HG03175 (cell line): ENCODE results near the gene DDR2.

Experiments
- ATAC-seq: cut with Tn5 transposase; IDR thresholded peaks from one replicate; pipeline ENCODE4 v1.9.1; 2021; ENCODE audit warnings: mild to moderate bottlenecking, moderate library complexity; ENCODE audit not compliant: unreplicated experiment

Gene DDR2

GRCh38 chr1:162694911-162695310, 62.6 kb downstream of the DDR2 start:
- ATAC-seq = no peak

- ATAC-seq = no peak
Measured at GRCh38 chr1:162695687-162696086, 63.4 kb downstream of the DDR2 start.

- no peak for ATAC-seq
Measured at GRCh38 chr1:162696286-162696862, 64.1 kb downstream of the DDR2 start.

GRCh38 chr1:162697140-162697895, 65.1 kb downstream of the DDR2 start:
- no peak for ATAC-seq

- ATAC-seq = no peak
Measured at GRCh38 chr1:162699366-162699765, 67.1 kb downstream of the DDR2 start.

- no peak for ATAC-seq
Measured at GRCh38 chr1:162700131-162700530, 67.9 kb downstream of the DDR2 start.

DNA sequence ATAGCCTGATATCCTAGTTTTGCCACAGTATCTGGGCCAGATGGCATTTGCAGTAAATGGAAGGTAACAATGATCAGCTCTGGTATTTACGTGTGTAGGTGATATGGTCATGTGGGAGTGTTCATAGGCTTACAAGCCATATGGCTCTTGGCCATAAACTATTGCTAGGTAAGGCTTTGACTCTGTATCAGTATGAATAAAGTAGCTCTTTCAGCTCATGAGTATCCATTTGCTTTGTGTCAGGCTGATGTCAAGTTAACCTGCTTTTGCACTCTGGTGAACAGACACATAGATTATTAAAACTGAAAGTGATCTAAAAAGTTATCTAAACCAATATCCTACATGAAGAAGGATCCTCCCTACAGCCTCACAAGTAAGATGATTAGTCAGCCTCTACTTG, 69.0 kb downstream of the DDR2 start:
- no peak for ATAC-seq

DNA sequence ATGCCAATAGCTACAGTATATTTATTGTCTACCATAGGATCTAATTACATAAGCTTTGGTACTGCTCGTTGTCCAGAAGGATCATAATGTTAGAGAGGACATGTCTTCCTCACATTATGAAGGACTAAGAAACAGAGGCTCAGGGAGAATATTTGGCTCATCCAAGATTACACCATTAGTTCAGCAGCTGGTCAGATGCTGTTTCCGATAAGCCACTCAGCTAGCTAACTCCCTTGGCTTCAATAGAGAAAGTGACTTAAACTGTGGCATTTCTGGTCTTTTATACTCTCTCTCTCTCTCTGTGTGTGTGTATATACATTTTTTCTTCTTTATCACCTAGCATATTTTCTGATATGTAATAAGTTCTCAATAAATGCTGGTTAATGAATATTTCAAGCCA, 70.4 kb downstream of the DDR2 start:
- no peak for ATAC-seq

DNA sequence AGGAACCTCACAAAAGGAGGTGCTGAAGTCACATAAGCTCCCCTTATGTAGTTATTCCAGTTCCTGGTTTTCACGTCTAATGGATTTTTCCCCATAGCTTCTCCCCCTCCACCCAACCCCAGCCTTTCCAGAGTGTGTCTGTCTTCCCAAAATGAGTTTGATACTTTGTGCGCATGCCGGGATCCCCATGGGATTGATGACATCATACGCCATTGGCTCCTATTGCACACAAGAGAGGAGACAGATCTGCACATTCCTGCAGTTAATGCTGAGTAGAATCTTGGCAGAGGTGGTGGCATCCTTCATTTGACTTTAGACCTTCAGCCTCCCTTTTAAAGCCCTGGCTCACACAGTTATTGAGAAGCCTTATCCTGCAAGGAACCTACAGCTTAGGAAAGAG, 71.4 kb downstream of the DDR2 start:
- ATAC-seq = no peak

DNA sequence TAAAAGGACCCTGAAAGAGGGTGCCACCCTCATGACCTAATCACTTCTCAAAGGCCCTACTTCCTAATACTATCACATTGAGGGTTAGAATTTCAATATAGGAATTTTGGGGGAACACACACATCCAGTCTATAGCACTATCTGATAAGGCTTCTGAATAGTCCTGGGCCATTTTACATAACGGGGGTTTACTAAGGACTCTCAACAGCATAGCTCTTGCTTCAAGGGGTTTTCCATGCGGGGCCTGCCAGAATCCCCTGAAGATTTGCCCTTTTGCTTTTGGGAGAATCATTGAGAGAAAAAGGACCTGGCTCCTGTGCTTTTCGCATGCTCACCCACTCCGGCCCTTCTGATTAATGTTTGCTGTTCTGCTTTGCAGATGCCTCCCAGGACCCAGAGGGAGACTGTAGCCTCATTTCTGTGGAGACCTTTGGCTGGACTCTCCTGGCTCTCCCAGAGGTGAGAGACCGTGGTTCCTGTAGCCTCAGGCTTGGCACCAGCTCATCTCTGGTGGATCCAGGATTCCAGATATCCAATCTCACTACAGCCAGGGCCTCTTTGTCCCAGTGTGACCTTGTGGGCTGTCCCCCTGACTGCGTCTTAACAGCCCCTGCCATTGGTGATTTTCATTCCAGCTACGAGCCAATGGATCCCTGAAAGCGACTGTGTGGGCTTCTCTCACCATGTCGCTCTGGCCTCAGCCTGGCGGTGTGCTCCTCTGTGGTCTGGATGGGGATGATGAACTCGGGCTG, 72.6 kb downstream of the DDR2 start:
- ATAC-seq = no peak

DNA sequence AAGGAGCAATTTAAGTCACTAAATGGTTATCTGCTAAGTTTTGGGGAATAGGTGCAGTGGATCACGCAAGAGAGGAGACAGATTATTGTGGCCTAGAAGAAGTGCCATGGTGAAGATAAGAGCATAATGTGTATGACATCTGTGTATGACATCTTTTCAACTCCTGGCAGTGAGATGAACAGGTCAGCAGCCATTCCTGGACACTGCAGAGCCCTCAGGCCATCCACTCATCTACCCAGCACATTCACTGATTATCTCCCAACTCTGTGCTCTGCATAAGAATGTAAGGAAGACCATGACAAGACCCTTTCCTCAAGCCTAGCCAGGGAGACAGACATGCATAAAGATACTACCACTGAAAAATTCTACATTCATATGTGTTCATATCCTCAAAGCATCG, 73.7 kb downstream of the DDR2 start:
- ATAC-seq = no peak

- ATAC-seq = no peak
Measured at GRCh38 chr1:162706606-162707005, 74.3 kb downstream of the DDR2 start.

DNA sequence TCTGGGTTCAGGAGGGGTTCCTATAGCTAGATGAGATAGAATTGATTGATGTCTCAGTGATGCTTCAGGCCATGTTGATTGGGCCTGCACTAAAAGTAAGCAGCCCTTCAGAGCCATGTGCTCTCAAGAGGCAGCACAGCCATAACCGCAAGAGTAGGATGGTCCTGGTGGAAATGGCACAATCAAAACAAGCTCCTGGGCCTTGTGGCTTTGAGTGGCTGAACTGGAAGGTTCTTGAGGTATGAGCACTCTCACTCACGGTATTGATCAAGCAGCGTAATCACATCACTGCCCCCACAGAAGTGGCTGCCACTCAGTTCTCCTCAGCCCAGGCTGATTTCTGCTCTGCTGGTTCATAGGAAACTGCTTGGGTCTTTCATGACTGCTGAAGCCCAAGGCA, 76.0 kb downstream of the DDR2 start:
- ATAC-seq = no peak

- ATAC-seq = no peak
Measured at GRCh38 chr1:162709132-162709860, 77.0 kb downstream of the DDR2 start.

- ATAC-seq = no peak
Measured at GRCh38 chr1:162709870-162710269, 77.6 kb downstream of the DDR2 start.

GRCh38 chr1:162710345-162710744, 78.1 kb downstream of the DDR2 start:
- ATAC-seq = no peak

DNA sequence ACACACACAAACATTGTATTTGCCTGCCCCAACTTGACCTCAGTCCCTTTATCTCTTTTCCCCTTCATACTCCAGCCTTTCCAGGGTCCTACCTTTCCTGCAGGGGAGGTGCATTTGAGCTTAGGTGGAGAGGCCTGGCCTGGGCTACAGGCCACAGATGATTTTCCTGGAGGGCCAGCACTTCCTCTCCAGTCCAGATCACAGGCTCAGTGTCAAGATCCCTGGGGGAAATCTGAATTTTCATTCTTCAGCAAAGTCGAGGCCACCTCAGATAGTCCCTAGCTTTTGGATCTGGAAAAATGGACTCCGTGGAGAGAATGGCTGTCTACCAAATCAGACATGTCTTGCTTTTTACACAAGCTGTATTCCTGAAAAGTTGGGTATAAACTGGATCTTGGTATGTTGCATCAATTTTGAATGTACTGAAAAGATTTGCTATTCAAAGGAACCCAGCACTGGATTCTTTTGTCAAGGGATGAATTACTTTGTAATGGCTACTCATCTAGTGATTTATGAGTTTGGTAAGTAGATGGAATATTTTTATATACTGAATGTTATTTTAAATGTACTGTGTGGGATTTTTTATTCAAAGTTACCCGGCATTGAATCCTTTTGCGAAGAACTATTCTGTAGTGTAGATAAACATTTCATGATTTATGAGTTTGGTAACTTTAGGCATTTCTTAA, 78.7 kb downstream of the DDR2 start:
- no peak for ATAC-seq

DNA sequence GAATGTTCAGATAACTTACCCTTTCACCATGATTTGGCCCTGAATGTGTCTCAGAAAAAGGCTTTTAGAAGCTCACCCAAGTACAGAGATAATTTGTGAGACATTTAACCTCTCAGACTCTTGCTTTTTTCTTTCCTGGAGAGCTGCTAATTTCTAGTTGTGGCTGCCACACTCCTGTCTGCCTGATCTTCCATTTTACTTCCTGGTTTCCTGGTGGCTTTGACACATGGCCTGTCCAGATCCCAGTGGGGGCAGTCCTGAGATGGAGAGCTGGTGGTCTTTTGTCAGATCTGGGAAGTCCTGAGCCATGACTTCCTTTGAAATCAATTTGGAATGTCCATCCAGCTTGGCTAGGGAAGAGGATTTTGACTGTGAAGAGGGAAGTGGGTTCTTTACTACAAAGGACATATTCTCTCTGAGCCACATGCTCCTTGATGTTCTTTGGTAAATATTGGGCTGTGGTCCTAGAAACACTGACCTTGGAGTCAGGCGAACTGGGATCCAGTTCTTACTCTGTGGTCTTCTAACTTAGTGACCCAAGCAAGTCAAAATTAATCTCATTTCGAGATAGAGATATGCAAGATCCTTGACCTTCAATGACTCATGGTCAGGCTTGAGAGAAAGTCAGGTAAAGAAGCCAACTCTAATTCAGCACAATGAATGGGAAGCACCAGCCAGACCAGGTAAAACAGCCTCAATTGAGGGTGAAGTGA, 80.2 kb downstream of the DDR2 start:
- ATAC-seq = no peak

DNA sequence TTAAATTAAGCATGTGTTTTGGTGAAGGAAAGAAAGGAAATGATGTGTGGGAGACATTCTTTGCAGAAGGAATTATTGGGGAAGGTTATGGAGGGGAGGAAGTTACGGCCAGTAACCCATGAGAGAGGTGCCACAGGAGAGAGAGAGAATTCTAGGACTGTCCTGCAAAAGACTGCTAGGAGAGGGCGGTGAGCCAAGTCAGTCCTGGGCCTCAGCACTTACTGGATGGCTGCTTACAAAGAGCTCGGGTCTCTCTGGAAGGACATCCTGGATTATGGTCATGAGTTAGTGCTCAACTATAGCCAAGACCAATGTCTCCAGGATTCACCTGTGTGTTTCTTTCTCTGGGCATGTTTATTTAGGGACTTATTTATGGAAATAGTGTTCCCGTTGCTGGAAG, 83.9 kb downstream of the DDR2 start:
- ATAC-seq = no peak

GRCh38 chr1:162716552-162716951, 84.3 kb downstream of the DDR2 start:
- no peak for ATAC-seq
